Measurements from ENCODE around the gene MCRIP2. TPM values are rescaled to one million over a fixed set of nuclear protein-coding genes. Genes with fewer than 3 reads are reported as not detected.

MCRIP2 gene
- total and polyA plus RNA-seq, 9 of the 15 experiments (the other 6 are each of a cell fraction or from before 2014, with no cell fraction given), result 0.80 to 120 (median 35.2) TPM

- intact Hi-C loops (cut with micrococcal nuclease) (no loop called here), in situ Hi-C loops (cut with MboI) (no loop called here)
- 83% methylated on average over 13 of the region's 16 CpGs for WGBS (ENCODE audit: insufficient coverage, low coverage, missing lambda C conversion rate)
- ChIA-PET CTCF (ENCODE audit: low intra/inter-chr PET ratio) (no interaction called here), POLR2A (interaction anchor here (0.7 to 1.6 kb wide), 4 partner anchors 16 to 42 kb away, joined by 3 to 6 read pairs (median 4); partner anchors contain the start of gene METTL26)
- 0 out of 2 replicates have a peak, but pooled peaks have one; percentile 30 for TF ChIP-seq POLR2G (IDR thresholded peaks at IDR 0.05; ENCODE audit: low read depth, low read length)
- TF ChIP-seq ID3 (CRISPR knock-in tag; IDR thresholded peaks at IDR 0.05), result no peak
- TF ChIP-seq ID3 (tag; IDR thresholded peaks at IDR 0.05), result no peak
- TF ChIP-seq ZNF655 (CRISPR knock-in tag; IDR thresholded peaks at IDR 0.05), result no peak
- Histone ChIP-seq H3K27ac (ENCODE audit: extremely low read depth, low read depth, low read length) (no peak overlapping the region), H3K36me3 (ENCODE audit: control insufficient read depth, insufficient read depth, low read length) (peaks cover 31% of the 10 kb centered on the region; the same call in 2 of the 3 replicates), H3K9me1 (ENCODE audit: control insufficient read depth, insufficient read depth, low read length) (peaks cover 7% of the 10 kb centered on the region), H3K9ac (ENCODE audit: insufficient read depth in 1 of 2, low read depth in 2 of 2, low read length in 2 of 2) (peak overlapping the region in 1 of 2 experiments; percentile 50; a peak in 2 of 4 replicates), H3K27me3 (ENCODE audit: control insufficient read depth in 2 of 2, insufficient read depth in 2 of 2, low read length in 2 of 2) (no peaks in the 10 kb centered on the region), H2AFZ (ENCODE audit: low read depth, low read length) (no peak overlapping the region), H4K20me1 (replicated peaks; ENCODE audit: control insufficient read depth, insufficient read depth, low read length) (peaks cover 16% of the 10 kb centered on the region), H3K4me3 (no peak overlapping the region), H3K79me2 (ENCODE audit: control insufficient read depth, insufficient read depth, low read length) (peaks cover 68% of the 10 kb centered on the region), H3K4me2 (ENCODE audit: insufficient read depth, low read length) (no peak overlapping the region), H3K9me3 (replicated peaks; ENCODE audit: control insufficient read depth, insufficient read depth, low read depth, low read length) (no peaks in the 10 kb centered on the region), H3K4me1 (replicated peaks in 1 of 2; ENCODE audit: control insufficient read depth in 2 of 2, insufficient read depth in 2 of 2, low read length in 2 of 2) (peaks cover 9 to 48% of the 10 kb centered on the region in 2 experiments; a peak in 4 of 5 replicates)
- no peak for ATAC-seq
- no peak for DNase-seq (ENCODE audit: extremely low read depth in 1 of 4, low spot score in 3 of 4)
- FAIRE-seq, result no peak
- BruUV-seq (replicated peaks), result no TSS peak
Observed at GRCh38 chr16:593807-594206, 47.8 kb upstream of the MCRIP2 start.
